Measurements from ENCODE around the gene COL24A1.
"Not testable (repeated sequence)": the region's sequence is repeated elsewhere in the genome, so short reads cannot be mapped to it uniquely, and the experiment has no call there.

The COL24A1 gene

GRCh38 chr1:86084998-86085397 is 71.6 kb downstream of the COL24A1 start:
- DNase-seq (ENCODE audit: low read depth in 4 of 4, low spot score in 1 of 4): no peak

- DNase-seq (ENCODE audit: low read depth in 4 of 4, low spot score in 1 of 4): no peak
Measured at GRCh38 chr1:86082183-86082582, 74.4 kb downstream of the COL24A1 start.

GRCh38 chr1:86072474-86072873 is 84.1 kb downstream of the COL24A1 start:
- DNase-seq (ENCODE audit: low read depth in 4 of 4, low spot score in 1 of 4): not testable (repeated sequence)

GRCh38 chr1:86071870-86072269 is 84.7 kb downstream of the COL24A1 start:
- DNase-seq (ENCODE audit: low read depth in 4 of 4, low spot score in 1 of 4): not testable (repeated sequence)

- DNase-seq (ENCODE audit: low read depth in 4 of 4, low spot score in 1 of 4): no peak
Measured at GRCh38 chr1:86069757-86070145, 86.8 kb downstream of the COL24A1 start.

GRCh38 chr1:86068841-86069756 is 87.5 kb downstream of the COL24A1 start:
- DNase-seq (ENCODE audit: low read depth in 4 of 4, low spot score in 1 of 4): no peak

- DNase-seq (ENCODE audit: low read depth in 4 of 4, low spot score in 1 of 4): no peak
Measured at GRCh38 chr1:86068271-86068721, 88.3 kb downstream of the COL24A1 start.

- no peak for DNase-seq (ENCODE audit: low read depth in 4 of 4, low spot score in 1 of 4)
Measured at GRCh38 chr1:86067626-86068025, 88.9 kb downstream of the COL24A1 start.

- DNase-seq (ENCODE audit: low read depth in 4 of 4, low spot score in 1 of 4): no peak
Measured at GRCh38 chr1:86064899-86065298, 91.7 kb downstream of the COL24A1 start.

GRCh38 chr1:86063721-86064120 is 92.9 kb downstream of the COL24A1 start:
- no peak for DNase-seq (ENCODE audit: low read depth in 4 of 4, low spot score in 1 of 4)

GRCh38 chr1:86062453-86062852 is 94.1 kb downstream of the COL24A1 start:
- no peak for DNase-seq (ENCODE audit: low read depth in 4 of 4, low spot score in 1 of 4)

GRCh38 chr1:86061551-86061990 is 95.0 kb downstream of the COL24A1 start:
- DNase-seq (ENCODE audit: low read depth in 4 of 4, low spot score in 1 of 4): no peak

GRCh38 chr1:86054396-86054795 is 102.2 kb downstream of the COL24A1 start:
- no peak for DNase-seq (ENCODE audit: low read depth in 4 of 4, low spot score in 1 of 4)

GRCh38 chr1:86052948-86053698 is 103.4 kb downstream of the COL24A1 start:
- DNase-seq (ENCODE audit: low read depth in 4 of 4, low spot score in 1 of 4): no peak

- DNase-seq (ENCODE audit: low read depth in 4 of 4, low spot score in 1 of 4): no peak
Measured at GRCh38 chr1:86035101-86035500, 121.5 kb downstream of the COL24A1 start.

- DNase-seq (ENCODE audit: low read depth in 4 of 4, low spot score in 1 of 4): no peak
Measured at GRCh38 chr1:86030180-86030579, 126.4 kb downstream of the COL24A1 start.

- no peak for DNase-seq (ENCODE audit: low read depth in 4 of 4, low spot score in 1 of 4)
Measured at GRCh38 chr1:86018283-86018923, 138.2 kb downstream of the COL24A1 start.

- DNase-seq (ENCODE audit: low read depth in 4 of 4, low spot score in 1 of 4): no peak
Measured at GRCh38 chr1:86016076-86016759, 140.4 kb downstream of the COL24A1 start.

GRCh38 chr1:86015375-86015774 is 141.2 kb downstream of the COL24A1 start:
- no peak for DNase-seq (ENCODE audit: low read depth in 4 of 4, low spot score in 1 of 4)

- DNase-seq (ENCODE audit: low read depth in 4 of 4, low spot score in 1 of 4): no peak
Measured at GRCh38 chr1:86000601-86001000, 156.0 kb downstream of the COL24A1 start.

Measured in stimulated activated CD4-positive, alpha-beta T cell treated with anti-CD3 and anti-CD28 coated beads, Interleukin-1b, Interleukin-23, amount 100 ng/mL, for 24 hours (primary cell).